ENCODE results near the gene CFAP58. TPM values are rescaled to one million over a fixed set of nuclear protein-coding genes. Genes with fewer than 3 reads are reported as not detected.

Gene CFAP58
- total and polyA plus RNA-seq, 4 donors: 0.01 to 0.09 (median 0.08) TPM; not detected in 1

- no peak for DNase-seq (ENCODE audit: low spot score)
- peak overlapping the region; percentile 77 to 82 for H3K27ac ChIP-seq (ENCODE audit: low read depth in 1 of 2, low read length in 2 of 2)
- peak; percentile 89 to 93 for TF ChIP-seq RAD21 (IDR thresholded peaks at IDR 0.05)
- TF ChIP-seq FOXA1 (IDR thresholded peaks at IDR 0.05): no peak
- no peak for TF ChIP-seq YY1 (IDR thresholded peaks at IDR 0.05)
- peak; percentile 38 for TF ChIP-seq SP1 (IDR thresholded peaks at IDR 0.05)
- TF ChIP-seq HNF4G (IDR thresholded peaks at IDR 0.05): no peak
- peak; percentile 4 for TF ChIP-seq NR2F2 (IDR thresholded peaks at IDR 0.05)
- TF ChIP-seq GABPA (IDR thresholded peaks at IDR 0.05 in 1 of 2, conservative IDR thresholded peaks at IDR 0.05 in 1 of 2): no peak
- TF ChIP-seq, protein P1, sequence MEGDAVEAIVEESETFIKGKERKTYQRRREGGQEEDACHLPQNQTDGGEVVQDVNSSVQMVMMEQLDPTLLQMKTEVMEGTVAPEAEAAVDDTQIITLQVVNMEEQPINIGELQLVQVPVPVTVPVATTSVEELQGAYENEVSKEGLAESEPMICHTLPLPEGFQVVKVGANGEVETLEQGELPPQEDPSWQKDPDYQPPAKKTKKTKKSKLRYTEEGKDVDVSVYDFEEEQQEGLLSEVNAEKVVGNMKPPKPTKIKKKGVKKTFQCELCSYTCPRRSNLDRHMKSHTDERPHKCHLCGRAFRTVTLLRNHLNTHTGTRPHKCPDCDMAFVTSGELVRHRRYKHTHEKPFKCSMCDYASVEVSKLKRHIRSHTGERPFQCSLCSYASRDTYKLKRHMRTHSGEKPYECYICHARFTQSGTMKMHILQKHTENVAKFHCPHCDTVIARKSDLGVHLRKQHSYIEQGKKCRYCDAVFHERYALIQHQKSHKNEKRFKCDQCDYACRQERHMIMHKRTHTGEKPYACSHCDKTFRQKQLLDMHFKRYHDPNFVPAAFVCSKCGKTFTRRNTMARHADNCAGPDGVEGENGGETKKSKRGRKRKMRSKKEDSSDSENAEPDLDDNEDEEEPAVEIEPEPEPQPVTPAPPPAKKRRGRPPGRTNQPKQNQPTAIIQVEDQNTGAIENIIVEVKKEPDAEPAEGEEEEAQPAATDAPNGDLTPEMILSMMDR (IDR thresholded peaks at IDR 0.05; ENCODE audit: low read depth, low read length, missing input control): peak; percentile 67
- no peak for TF ChIP-seq MAX (IDR thresholded peaks at IDR 0.05)
- no peak for TF ChIP-seq TAF1 (conservative IDR thresholded peaks at IDR 0.05)
- TF ChIP-seq HNF4A (conservative IDR thresholded peaks at IDR 0.05): peak; percentile 31 to 68
- TF ChIP-seq RXRA (IDR thresholded peaks at IDR 0.05): no peak
Observed at GRCh38 chr10:104350127-104350635, 3.5 kb upstream of the CFAP58 start.

DNA sequence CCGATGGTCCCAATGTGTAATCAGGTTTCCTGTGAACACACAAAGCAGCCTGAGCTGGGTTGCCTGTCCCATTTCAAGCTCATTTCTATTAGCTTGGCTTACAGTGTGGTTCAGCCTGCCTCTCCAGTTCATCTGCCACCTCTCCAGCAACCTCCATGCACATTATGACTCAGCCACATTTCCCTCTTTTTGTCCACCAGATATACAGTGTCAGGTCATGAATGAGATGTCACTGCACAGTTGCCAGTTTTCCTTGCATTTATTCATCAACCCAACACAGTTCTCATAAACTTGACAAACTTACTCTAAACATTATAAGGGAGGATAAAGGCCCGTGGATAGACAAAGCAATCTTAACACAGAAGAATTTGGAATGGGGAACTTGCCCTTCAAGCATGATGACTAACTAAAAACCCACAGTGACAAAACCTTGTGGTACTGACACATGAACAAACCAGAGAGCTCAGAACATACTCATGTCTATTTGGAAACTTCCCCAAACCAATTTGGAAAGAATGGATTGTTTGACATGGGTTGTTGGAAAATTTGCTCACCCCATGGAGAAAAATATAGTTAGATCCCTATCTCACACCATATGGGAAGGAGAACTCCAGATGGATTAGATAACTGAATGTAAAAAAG, 2.5 kb upstream of the CFAP58 start:
- Histone ChIP-seq H3K36me3 (ENCODE audit: control insufficient read depth in 4 of 4, insufficient read depth in 3 of 4, low read depth in 1 of 4, low read length in 3 of 4) (no peaks in the 10 kb centered on the region), H3K9ac (ENCODE audit: low read depth in 1 of 2, low read length in 2 of 2) (no peak overlapping the region), H3K4me1 (ENCODE audit: control insufficient read depth in 4 of 4, insufficient read depth in 4 of 4, low read length in 3 of 4) (peaks cover 0 to 27% (median 22%) of the 10 kb centered on the region in 4 donors), H3K27me3 (ENCODE audit: control insufficient read depth in 4 of 4, insufficient read depth in 4 of 4, low read length in 3 of 4) (no peaks in the 10 kb centered on the region), H3K4me3 (ENCODE audit: low read depth in 1 of 3, low read length in 3 of 3) (no peak overlapping the region), H3K9me3 (ENCODE audit: control insufficient read depth in 4 of 4, low read length in 3 of 4) (no peaks in the 10 kb centered on the region), H3K27ac (ENCODE audit: low read depth in 1 of 2, low read length in 2 of 2) (peak overlapping the region; percentile 2 to 19)
- no peak for DNase-seq (ENCODE audit: low spot score)
- no peak for TF ChIP-seq HNF4A (conservative IDR thresholded peaks at IDR 0.05)
- TF ChIP-seq HNF4G (IDR thresholded peaks at IDR 0.05): no peak
- no peak for TF ChIP-seq REST (IDR thresholded peaks at IDR 0.05)
- TF ChIP-seq, protein P1 (IDR thresholded peaks at IDR 0.05; ENCODE audit: low read depth, low read length, missing input control): no peak
- TF ChIP-seq FOXA1 (IDR thresholded peaks at IDR 0.05): no peak
- no peak for TF ChIP-seq FOXA2 (IDR thresholded peaks at IDR 0.05)
- no peak for TF ChIP-seq MAX (IDR thresholded peaks at IDR 0.05)
- no peak for TF ChIP-seq RXRA (IDR thresholded peaks at IDR 0.05)
- TF ChIP-seq GABPA (IDR thresholded peaks at IDR 0.05 in 1 of 2, conservative IDR thresholded peaks at IDR 0.05 in 1 of 2): no peak
- TF ChIP-seq RAD21 (IDR thresholded peaks at IDR 0.05): no peak
- 60% methylated on average over 2 of the region's 2 CpGs for WGBS

More at GRCh38 chr10:104350127-104350635, 3.5 kb upstream of the CFAP58 start:
- no peaks in the 10 kb centered on the region for H3K9me3 ChIP-seq (ENCODE audit: control insufficient read depth in 4 of 4, low read length in 3 of 4)
- H3K36me3 ChIP-seq (ENCODE audit: control insufficient read depth in 4 of 4, insufficient read depth in 3 of 4, low read depth in 1 of 4, low read length in 3 of 4): no peaks in the 10 kb centered on the region
- 22% methylated on average over 6 of the region's 6 CpGs for WGBS
- H3K4me3 ChIP-seq (ENCODE audit: low read depth in 1 of 3, low read length in 3 of 3): peak overlapping the region in 1 of 3 donors; percentile 16
- peaks cover 0 to 27% (median 22%) of the 10 kb centered on the region in 4 donors for H3K4me1 ChIP-seq (ENCODE audit: control insufficient read depth in 4 of 4, insufficient read depth in 4 of 4, low read length in 3 of 4)
- no peak overlapping the region for H3K9ac ChIP-seq (ENCODE audit: low read depth in 1 of 2, low read length in 2 of 2)
- no peaks in the 10 kb centered on the region for H3K27me3 ChIP-seq (ENCODE audit: control insufficient read depth in 4 of 4, insufficient read depth in 4 of 4, low read length in 3 of 4)

All from liver (tissue), 9 donors.